Frontal cortex (tissue), 4 donors: ENCODE data around the gene THY1. TPM values are rescaled to one million over a fixed set of nuclear protein-coding genes. Genes with fewer than 3 reads are reported as not detected.
"Not testable (repeated sequence)": the region's sequence is repeated elsewhere in the genome, so short reads cannot be mapped to it uniquely, and the experiment has no call there.

Experiments
- DNase-seq, 2 donors: peaks; one replicate each; pipeline ENCODE4 v3.0.0; 2012; ENCODE audit warnings: low spot score in 2 of 2
- FAIRE-seq: peaks from 2 replicates; lab custom pipeline; 2012; peaks lifted over from hg19 to GRCh38; lab: Jason Lieb, UNC
- total RNA-seq: library from RNA; depleted of rRNA; stranded (reverse); fragments of >200 nt; gene quantifications from one replicate; pipeline ENCODE4 v1.2.3, GENCODE V29; 2014
- donor health status: control.
- donor health status: control.
- donor health status: control.

The THY1 gene
- total RNA-seq, 1 donor from 2014 or later: 15.1 TPM

DNA sequence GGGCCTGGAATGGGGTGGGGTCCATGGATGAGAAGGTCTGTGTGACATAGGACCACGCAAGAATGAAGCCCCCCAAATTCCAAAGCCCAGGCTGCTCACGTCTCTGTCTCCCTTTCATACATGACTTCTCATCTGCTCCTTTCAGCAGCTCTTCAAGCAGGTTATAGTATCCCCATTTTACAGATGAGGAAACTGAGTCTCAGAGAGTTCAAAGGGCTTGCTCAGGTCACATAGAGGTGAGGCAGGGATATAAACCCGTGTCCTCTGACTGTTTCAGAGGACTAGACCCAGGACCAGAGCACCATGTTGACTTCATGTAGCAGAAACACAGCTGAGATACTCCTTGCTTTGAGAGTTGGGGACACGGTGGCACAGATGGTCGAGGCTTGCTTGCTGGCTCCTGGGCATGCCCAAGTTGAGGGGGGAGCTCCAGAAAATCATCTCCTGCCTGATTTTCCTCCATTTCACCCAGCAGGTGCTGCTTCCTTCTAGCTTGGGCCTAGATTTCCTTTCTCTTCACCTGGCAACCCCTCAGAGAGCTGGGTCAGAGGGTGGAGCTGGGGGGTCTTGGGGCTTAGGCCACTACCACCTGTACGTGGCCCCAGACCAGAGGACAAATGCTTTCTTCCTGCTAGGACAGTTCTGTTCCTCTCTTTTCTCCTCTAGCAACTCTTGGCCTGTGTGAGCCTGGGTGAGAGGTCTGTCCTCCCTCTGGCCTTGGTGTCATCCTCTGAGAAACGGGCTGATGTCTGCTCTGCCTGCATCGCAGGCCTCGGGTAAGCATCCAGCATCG, 24.1 kb upstream of the THY1 start:
- no peak for FAIRE-seq
- DNase-seq: no peak

DNA sequence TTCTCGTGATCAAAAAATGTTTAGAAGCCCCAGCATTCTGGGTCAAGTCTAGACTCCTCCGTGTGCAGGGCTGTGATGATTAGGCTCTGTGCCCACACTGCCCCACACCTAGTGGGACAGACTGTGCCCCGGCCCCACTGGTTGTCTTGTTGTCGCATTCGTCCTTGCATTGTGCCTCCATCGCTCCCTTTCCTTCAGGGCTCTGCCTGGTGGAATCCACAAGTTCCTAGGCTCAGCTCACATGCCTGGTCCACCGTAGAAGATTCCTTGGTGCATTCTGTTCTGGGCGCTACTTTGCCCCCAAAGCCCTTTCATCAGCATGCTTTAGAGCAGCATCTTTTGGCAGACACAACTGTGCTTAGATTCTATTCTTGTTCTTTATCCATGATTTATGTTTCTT, 23.5 kb upstream of the THY1 start:
- FAIRE-seq: no peak
- DNase-seq: no peak

GRCh38 chr11:119445850-119446249, 22.9 kb upstream of the THY1 start:
- FAIRE-seq (no peak), DNase-seq (no peak)

- no peak for DNase-seq
- no peak for FAIRE-seq
These were observed 22.4 kb upstream of the THY1 start for GRCh38 chr11:119445379-119445778.

GRCh38 chr11:119441898-119442243, 18.9 kb upstream of the THY1 start:
- no peak for DNase-seq
- no peak for FAIRE-seq

DNA sequence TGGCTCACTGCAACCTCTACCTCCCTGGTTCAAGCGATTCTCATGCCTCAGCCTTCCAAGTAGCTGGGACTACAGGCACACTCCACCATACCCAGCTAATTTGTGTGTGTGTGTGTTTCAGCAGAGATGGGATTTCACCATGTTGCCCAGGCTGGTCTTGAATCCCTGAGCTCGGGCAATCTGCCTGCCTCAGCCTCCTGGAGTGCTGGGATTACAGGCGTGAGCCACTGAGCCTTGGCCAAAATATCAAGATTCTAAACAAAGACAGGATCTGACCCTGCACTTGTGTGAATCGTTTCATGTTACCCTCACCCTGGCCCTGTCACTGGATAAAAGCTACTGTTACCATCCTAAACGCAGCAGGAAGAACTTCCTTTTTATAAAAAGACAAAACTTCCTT, 15.6 kb upstream of the THY1 start:
- DNase-seq: no peak

DNA sequence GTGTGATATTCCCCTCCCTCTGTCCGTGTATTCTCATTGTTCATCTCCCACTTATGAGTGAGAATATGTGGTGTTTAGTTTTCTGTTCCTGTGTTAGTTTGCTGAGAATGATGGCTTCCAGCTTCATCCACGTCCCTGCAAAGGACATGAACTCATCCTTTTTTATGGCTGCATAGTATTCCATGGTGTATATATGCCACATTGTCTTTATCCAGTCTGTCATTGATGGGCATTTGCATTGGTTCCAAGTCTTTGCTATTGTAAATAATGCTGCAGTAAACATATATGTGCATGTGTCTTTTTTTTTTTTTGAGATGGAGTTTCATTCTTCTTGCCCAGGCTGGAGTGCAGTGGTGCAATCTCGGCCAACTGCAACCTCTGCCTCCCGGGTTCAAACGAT, 14.5 kb upstream of the THY1 start:
- DNase-seq, FAIRE-seq: not testable (repeated sequence)

More for the DNA sequence above, 15.6 kb upstream of the THY1 start:
- no peak for FAIRE-seq

DNA sequence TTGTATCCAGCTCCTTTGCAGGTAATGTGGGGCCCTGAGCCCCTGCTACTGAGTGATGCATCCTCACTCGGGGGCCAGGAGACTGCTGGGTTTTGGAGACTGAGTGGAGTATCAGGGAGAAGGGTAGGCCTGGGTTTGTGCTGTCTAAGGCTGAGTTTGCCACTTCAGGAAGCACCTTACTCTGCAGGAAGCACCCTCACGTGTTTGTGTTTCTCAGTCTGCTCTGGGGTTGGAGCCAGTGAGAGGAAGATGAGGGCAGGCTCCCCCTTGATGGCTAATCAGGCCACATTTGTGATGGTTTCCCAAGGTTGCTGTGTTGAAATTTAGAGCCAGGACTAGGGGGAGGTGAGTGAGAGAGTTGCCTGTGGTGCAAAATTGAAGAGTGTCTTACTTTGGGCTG, 13.7 kb upstream of the THY1 start:
- FAIRE-seq (no peak), DNase-seq (no peak)

DNA sequence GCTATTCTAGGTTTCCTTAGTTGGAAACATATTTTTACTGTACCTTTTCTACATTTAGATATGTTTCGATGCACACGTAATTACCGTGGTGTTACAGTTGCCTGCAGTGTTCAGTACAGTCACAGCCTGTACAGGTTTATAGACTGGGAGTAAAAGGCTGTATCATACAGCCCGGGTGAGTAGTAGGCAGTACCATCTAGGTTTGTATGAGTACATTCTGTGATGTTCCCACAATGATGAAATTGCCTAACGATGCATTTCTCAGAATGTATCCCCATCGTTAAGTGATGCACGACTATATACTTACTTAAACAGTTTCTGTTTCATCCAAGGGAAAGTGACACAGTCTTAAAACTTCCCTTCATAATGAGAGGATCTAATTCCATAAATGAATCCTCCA, 13.1 kb upstream of the THY1 start:
- FAIRE-seq (no peak), DNase-seq (no peak)

DNA sequence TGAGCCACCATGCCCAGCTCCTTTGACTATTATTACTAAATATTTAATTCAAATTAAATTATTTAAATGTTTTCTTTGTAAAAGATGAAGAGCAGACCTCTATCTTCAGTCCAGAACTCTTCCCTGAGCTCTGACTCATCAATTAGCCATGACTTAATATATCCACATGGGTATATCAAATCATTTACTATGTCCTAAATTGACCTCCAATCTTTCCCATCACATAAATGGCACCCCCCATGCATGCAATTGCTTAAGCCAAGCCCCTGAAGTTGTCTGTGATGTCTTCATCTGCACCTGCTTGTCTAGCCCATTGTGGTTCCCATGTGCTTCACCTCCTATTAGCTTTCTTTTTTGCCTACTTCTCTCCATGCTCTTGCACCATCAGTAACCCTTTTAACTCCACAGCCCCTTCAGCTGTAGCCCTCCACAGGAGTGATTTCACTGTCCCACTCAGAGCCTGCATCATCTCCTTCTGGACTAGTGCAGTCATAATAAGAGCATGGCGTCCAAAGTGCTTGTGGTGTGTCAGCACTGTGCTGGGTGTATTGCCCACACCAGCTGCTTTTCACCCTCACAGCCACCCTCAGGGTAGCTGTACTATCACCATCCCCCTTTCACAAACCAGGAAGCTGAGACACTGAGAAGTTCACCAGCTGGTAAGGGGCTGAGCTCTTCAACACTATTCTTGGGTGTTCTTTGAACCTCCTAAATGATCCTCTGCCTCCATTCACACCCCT, 11.8 kb upstream of the THY1 start:
- DNase-seq: no peak
- FAIRE-seq: no peak

- no peak for FAIRE-seq
- DNase-seq: no peak
These were observed 10.4 kb upstream of the THY1 start for GRCh38 chr11:119433358-119433725.

GRCh38 chr11:119432484-119433357, 9.7 kb upstream of the THY1 start:
- FAIRE-seq: no peak
- DNase-seq: no peak

- DNase-seq (no peak), FAIRE-seq (no peak)
These were observed 8.6 kb upstream of the THY1 start for GRCh38 chr11:119431523-119431922.

DNA sequence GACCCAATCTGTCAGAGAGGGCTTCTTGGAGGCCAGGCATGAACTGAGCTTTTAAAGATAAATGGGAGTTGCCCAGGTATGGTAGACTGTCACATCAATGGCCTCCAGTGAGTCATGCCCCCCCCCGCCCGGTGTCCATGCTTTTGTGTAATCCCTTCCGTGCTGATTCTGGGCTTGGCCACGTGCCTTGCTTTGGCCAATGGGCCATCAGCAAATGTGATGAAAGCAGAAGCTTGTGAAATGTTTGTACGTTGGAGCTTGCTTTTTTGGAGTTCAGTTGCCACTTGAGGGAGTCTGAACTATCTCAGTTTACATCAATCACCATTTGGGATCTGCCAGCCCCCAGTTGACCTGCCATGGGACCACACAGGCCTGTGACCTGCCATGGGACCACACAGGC, 4.3 kb upstream of the THY1 start:
- no peak for FAIRE-seq

GRCh38 chr11:119426142-119426541, 3.2 kb upstream of the THY1 start:
- FAIRE-seq (no peak), DNase-seq (no peak)

More for the DNA sequence above, 4.3 kb upstream of the THY1 start:
- DNase-seq: no peak

DNA sequence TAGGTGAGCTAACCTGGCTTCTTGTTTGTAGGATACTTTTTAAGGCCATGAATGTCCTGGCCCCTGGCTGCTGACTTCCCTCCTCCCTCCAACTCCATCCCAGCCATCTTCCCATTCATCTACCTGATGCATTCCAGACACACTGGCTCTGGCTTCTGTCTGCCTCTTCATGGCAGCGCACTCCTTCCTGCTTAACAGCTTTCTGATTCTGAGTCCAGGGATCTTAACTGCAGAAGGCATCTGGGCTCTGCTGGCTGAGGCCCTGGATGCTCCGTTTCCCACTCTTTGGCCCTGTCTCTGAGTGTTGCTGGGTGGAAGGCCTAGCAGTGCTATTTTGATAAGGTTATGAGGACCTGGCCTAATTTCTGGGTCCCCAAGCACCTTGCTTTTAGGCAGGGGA, 1.8 kb upstream of the THY1 start:
- DNase-seq (no peak), FAIRE-seq (no peak)

DNA sequence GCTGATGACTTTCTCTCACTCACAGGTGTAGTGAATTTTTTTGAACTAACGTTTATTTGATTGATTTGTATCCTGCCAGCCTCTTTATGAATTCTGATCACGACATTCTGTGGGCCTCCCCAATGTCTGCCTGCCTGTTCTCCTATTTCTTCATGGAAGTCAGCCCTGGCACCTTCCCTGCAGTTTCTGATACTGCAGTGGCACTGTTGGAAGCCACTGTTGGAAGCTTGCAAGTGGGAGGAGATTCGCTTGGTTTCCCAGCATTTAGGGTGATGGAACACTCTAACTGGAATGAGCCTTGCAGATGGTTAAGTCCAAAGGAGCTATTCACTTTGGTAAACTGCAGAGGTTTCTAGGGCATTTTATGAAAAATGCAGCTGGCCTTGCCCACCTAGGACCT, 1.3 kb upstream of the THY1 start:
- FAIRE-seq (no peak), DNase-seq (no peak)

- FAIRE-seq: no peak
- DNase-seq: no peak
These were observed 710 bp upstream of the THY1 start for GRCh38 chr11:119423509-119424254.

GRCh38 chr11:119421941-119422808, 797 bp downstream of the THY1 start:
- FAIRE-seq (no peak), DNase-seq (no peak)
